HEK293 (cell line): ENCODE results near the gene P2RY13.

Experiments used
- BCL11B ChIP-seq: fragments of 450-650 bp; formaldehyde crosslinking; IDR thresholded peaks from 2 replicates; pipeline ENCODE4 v1.5.1; 2016; ENCODE audit warnings: low read depth, missing biosample characterization, missing genetic modification characterization
- GLI2 ChIP-seq: fragments of 450-650 bp; formaldehyde crosslinking; IDR thresholded peaks from 2 replicates; pipeline ENCODE4; 2017; ENCODE audit warnings: missing biosample characterization, missing genetic modification characterization, low read depth, borderline replicate concordance
- GLI4 ChIP-seq: fragments of 450-650 bp; formaldehyde crosslinking; IDR thresholded peaks from 2 replicates; pipeline ENCODE4 v1.5.1; 2016; ENCODE audit warnings: missing biosample characterization, missing genetic modification characterization
- PRDM1 ChIP-seq: fragments of 450-650 bp; formaldehyde crosslinking; IDR thresholded peaks from 2 replicates; pipeline ENCODE4; 2016; ENCODE audit warnings: missing biosample characterization, missing genetic modification characterization
- REST ChIP-seq: fragments of 450-650 bp; formaldehyde crosslinking; IDR thresholded peaks from 2 replicates; pipeline ENCODE4 v1.5.1; 2016; ENCODE audit warnings: missing biosample characterization, missing genetic modification characterization
- TCF7L2 ChIP-seq: IDR thresholded peaks from 2 replicates; pipeline ENCODE4 v1.6.1; 2011; ENCODE audit warnings: low read depth, mild to moderate bottlenecking, inconsistent platforms, low read length, moderate library complexity, borderline replicate concordance
- YY1 ChIP-seq: fragments of 450-650 bp; formaldehyde crosslinking; IDR thresholded peaks from 2 replicates; pipeline ENCODE4 v1.5.1; 2018; ENCODE audit warnings: missing biosample characterization, missing genetic modification characterization
- ZBTB1 ChIP-seq: fragments of 450-650 bp; formaldehyde crosslinking; IDR thresholded peaks from 2 replicates; pipeline ENCODE4 v1.5.1; 2016; ENCODE audit warnings: missing biosample characterization, missing genetic modification characterization
- ZBTB49 ChIP-seq: fragments of 450-650 bp; formaldehyde crosslinking; IDR thresholded peaks from 2 replicates; pipeline ENCODE4 v1.5.1; 2016; ENCODE audit warnings: missing biosample characterization, missing genetic modification characterization, low read depth
- ZEB2 ChIP-seq: fragments of 450-650 bp; formaldehyde crosslinking; IDR thresholded peaks from 2 replicates; pipeline ENCODE4 v1.5.1; 2016; ENCODE audit warnings: missing biosample characterization, missing genetic modification characterization
- ZFP41 ChIP-seq: fragments of 450-650 bp; formaldehyde crosslinking; IDR thresholded peaks from 2 replicates; pipeline ENCODE4 v1.5.1; 2016; ENCODE audit warnings: missing biosample characterization, missing genetic modification characterization, borderline replicate concordance
- ZNF10 ChIP-seq: fragments of 450-650 bp; formaldehyde crosslinking; IDR thresholded peaks from 2 replicates; pipeline ENCODE4 v1.5.1; 2017; ENCODE audit warnings: missing biosample characterization, missing genetic modification characterization
- ZNF155 ChIP-seq: fragments of 450-650 bp; formaldehyde crosslinking; IDR thresholded peaks from 2 replicates; pipeline ENCODE4 v1.5.1; 2016; ENCODE audit warnings: missing biosample characterization, missing genetic modification characterization
- ZNF184 ChIP-seq: fragments of 450-650 bp; IDR thresholded peaks from 2 replicates; pipeline ENCODE4 v1.5.1; 2018; ENCODE audit warnings: missing biosample characterization, mild to moderate bottlenecking, missing genetic modification characterization
- ZNF214 ChIP-seq: fragments of 450-650 bp; formaldehyde crosslinking; IDR thresholded peaks from 2 replicates; pipeline ENCODE4 v1.5.1; 2017; ENCODE audit warnings: missing biosample characterization, mild to moderate bottlenecking, missing genetic modification characterization, borderline replicate concordance
- ZNF280D ChIP-seq: fragments of 450-650 bp; formaldehyde crosslinking; IDR thresholded peaks from 2 replicates; pipeline ENCODE4 v1.5.1; 2016; ENCODE audit warnings: missing biosample characterization, missing genetic modification characterization
- ZNF302 ChIP-seq: fragments of 450-650 bp; formaldehyde crosslinking; IDR thresholded peaks from 2 replicates; pipeline ENCODE4 v1.5.1; 2016; ENCODE audit warnings: missing biosample characterization, missing genetic modification characterization, low read depth
- ZNF324 ChIP-seq: fragments of 450-650 bp; formaldehyde crosslinking; IDR thresholded peaks from 2 replicates; pipeline ENCODE4 v1.5.1; 2016; ENCODE audit warnings: missing biosample characterization, missing genetic modification characterization
- ZNF37A ChIP-seq: fragments of 450-650 bp; IDR thresholded peaks from 2 replicates; pipeline ENCODE4 v1.5.1; 2018; ENCODE audit warnings: missing biosample characterization, missing genetic modification characterization
- ZNF488 ChIP-seq: fragments of 450-650 bp; formaldehyde crosslinking; IDR thresholded peaks from 2 replicates; pipeline ENCODE4 v1.5.1; 2016; ENCODE audit warnings: missing biosample characterization, missing genetic modification characterization
- ZNF549 ChIP-seq: fragments of 450-650 bp; IDR thresholded peaks from 2 replicates; pipeline ENCODE4 v1.5.1; 2018; ENCODE audit warnings: missing biosample characterization, missing genetic modification characterization, mild to moderate bottlenecking, inconsistent platforms, moderate library complexity
- ZNF610 ChIP-seq: fragments of 450-650 bp; formaldehyde crosslinking; IDR thresholded peaks from 2 replicates; pipeline ENCODE4 v1.5.1; 2016; ENCODE audit warnings: missing biosample characterization, missing genetic modification characterization, borderline replicate concordance
- ZNF660 ChIP-seq: fragments of 450-650 bp; IDR thresholded peaks from 2 replicates; pipeline ENCODE4 v1.5.1; 2018; ENCODE audit warnings: missing biosample characterization, mild to moderate bottlenecking, missing genetic modification characterization
- ZNF701 ChIP-seq: fragments of 450-650 bp; formaldehyde crosslinking; IDR thresholded peaks from 2 replicates; pipeline ENCODE4 v1.5.1; 2016; ENCODE audit warnings: missing biosample characterization, missing genetic modification characterization
- ZNF776 ChIP-seq: fragments of 450-650 bp; formaldehyde crosslinking; IDR thresholded peaks from 2 replicates; pipeline ENCODE4 v1.5.0; 2017; ENCODE audit warnings: missing biosample characterization, missing genetic modification characterization, borderline replicate concordance
- ZNF777 ChIP-seq: fragments of 450-650 bp; formaldehyde crosslinking; IDR thresholded peaks from 2 replicates; pipeline ENCODE4 v1.5.1; 2017; ENCODE audit warnings: missing biosample characterization, missing genetic modification characterization, borderline replicate concordance
- ZSCAN18 ChIP-seq: fragments of 450-650 bp; formaldehyde crosslinking; IDR thresholded peaks from 2 replicates; pipeline ENCODE4 v1.5.1; 2016; ENCODE audit warnings: missing biosample characterization, missing genetic modification characterization
- ZXDB ChIP-seq: fragments of 450-650 bp; formaldehyde crosslinking; IDR thresholded peaks from 2 replicates; pipeline ENCODE4 v1.5.1; 2016; ENCODE audit warnings: missing biosample characterization, missing genetic modification characterization

The P2RY13 gene

GRCh38 chr3:151305060-151305774 is 24.1 kb downstream of the P2RY13 start (continued):
- TF ChIP-seq ZNF488 (tag by site-specific recombination) = no peak
- TF ChIP-seq GLI4 (tag by site-specific recombination) = no peak
- no peak for TF ChIP-seq ZBTB49 (tag by site-specific recombination)
- TF ChIP-seq ZSCAN18 = no peak
- TF ChIP-seq ZNF184 = no peak
- no peak for TF ChIP-seq ZNF324
- TF ChIP-seq ZNF549 = no peak
- TF ChIP-seq ZNF280D = no peak
- no peak for TF ChIP-seq GLI2 (tag by site-specific recombination)
- no peak for TF ChIP-seq ZNF776
- TF ChIP-seq ZNF10 (tag by site-specific recombination) = no peak
- no peak for TF ChIP-seq ZBTB1 (tag by site-specific recombination)
- no peak for TF ChIP-seq REST (tag by site-specific recombination)
- no peak for TF ChIP-seq ZNF302 (tag by site-specific recombination)
- TF ChIP-seq ZNF610 (tag by site-specific recombination) = peak; percentile 89; the same call in 1 of the 2 replicates
- no peak for TF ChIP-seq ZXDB (tag by site-specific recombination)
- TF ChIP-seq ZFP41 = no peak
- TF ChIP-seq YY1 (tag by site-specific recombination) = no peak
- TF ChIP-seq ZEB2 = no peak
- no peak for TF ChIP-seq BCL11B (tag by site-specific recombination)
- TF ChIP-seq ZNF660 (tag by site-specific recombination) = peak; percentile 65
- no peak for TF ChIP-seq ZNF37A (tag by site-specific recombination)
- no peak for TF ChIP-seq ZNF777 (tag by site-specific recombination)
- TF ChIP-seq ZNF155 (tag by site-specific recombination) = no peak
- no peak for TF ChIP-seq ZNF701
- no peak for TF ChIP-seq PRDM1 (tag by site-specific recombination)
- TF ChIP-seq TCF7L2 = no peak
- no peak for TF ChIP-seq ZNF214 (tag by site-specific recombination)
